ENCODE measurements around the gene SEC63.

SEC63 gene

GRCh38 chr6:107853230-107853629 lies 104.8 kb downstream of the SEC63 start:
- DNase-seq, result no peak

- no peak for DNase-seq
Observed at GRCh38 chr6:107849325-107849724, 108.7 kb downstream of the SEC63 start.

DNA sequence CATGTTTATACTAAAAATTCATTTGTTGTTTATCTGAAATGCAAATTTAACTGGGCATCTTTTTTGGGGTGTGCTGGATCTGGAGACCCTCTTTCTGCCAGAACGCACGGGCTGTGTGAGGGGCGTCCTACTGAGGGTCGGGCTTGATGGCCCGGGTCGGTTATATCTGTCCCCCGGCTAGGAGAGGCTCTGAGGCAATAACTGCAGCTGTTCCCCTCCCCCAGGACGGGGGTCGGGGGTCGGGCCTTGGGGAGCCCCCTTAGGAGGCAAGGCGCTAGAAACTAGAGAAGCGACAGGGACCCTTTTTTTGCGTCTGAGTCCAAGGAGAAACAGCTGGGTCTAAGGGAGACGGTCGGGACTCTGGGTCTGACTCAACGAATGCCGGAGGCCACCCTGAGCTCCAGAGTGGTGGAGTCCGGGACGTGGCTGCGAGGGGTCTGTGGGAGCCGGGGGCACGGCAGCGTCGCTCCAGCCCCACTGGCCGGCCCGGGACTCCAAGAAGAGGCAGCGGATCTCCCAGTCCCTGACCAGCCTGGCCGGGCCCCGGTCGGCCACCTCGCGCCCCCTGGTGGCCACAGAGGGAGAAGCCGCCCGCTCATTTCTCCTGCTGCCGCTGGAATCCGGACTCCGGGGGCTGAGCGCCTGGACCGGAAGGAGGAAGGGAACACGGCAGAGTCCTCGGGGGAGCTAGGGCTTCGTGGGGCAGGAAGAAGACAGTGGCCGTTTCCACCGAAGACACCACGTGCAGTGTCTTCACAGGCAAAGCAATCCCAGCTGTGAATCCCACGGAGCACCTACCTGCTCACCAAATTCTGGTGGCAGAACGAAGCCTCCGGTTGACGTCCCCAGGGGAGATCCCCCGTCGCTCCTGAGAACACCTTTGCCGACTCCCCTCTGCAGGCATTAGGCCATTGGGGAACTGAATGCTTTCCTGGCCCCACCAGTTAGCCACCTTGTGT lies 109.9 kb downstream of the SEC63 start:
- DNase-seq, result peak; percentile 77 to 81

GRCh38 chr6:107846262-107846795 lies 111.7 kb downstream of the SEC63 start:
- DNase-seq, result no peak

DNA sequence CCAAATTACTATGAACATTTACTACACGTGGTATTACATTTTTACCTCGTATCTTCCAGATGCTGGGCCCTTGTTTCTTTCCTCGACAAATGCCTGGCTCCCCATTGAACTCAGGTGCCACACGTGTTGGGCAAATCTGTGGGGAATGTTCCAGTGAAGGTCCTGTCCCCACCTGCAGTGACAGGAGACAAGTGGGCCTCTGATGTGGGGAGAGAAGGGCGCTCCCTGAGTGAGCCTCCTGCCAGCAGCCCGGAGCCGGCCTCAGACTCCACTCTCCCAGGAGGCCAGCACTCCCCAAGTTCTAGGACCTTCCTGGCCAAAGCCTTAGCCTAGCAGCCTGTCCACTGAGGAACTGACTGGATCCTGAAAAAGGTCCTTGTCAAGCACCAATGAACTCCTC lies 112.2 kb downstream of the SEC63 start:
- no peak for DNase-seq

GRCh38 chr6:107843400-107843799 lies 114.6 kb downstream of the SEC63 start:
- DNase-seq, result peak in 1 of 2 donors; percentile 10

DNA sequence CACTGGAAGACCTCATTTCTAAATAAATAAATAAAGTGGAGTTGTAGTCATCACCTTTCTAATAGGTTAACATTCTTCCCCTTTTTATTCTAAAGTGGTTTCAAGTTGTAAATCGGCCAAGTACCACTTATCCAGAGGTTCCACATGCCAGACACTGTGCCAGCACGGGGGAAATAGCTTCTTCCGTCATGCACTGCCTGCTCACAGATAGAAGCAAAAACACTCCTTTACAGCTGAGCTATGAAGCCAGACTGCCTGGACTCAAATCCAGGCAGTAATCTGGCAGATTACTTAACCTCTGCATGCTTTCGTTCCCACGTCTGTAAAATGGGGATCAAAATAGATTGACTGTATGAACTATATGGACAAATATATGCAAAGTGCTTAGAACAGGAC lies 116.7 kb downstream of the SEC63 start:
- no peak for DNase-seq

DNA sequence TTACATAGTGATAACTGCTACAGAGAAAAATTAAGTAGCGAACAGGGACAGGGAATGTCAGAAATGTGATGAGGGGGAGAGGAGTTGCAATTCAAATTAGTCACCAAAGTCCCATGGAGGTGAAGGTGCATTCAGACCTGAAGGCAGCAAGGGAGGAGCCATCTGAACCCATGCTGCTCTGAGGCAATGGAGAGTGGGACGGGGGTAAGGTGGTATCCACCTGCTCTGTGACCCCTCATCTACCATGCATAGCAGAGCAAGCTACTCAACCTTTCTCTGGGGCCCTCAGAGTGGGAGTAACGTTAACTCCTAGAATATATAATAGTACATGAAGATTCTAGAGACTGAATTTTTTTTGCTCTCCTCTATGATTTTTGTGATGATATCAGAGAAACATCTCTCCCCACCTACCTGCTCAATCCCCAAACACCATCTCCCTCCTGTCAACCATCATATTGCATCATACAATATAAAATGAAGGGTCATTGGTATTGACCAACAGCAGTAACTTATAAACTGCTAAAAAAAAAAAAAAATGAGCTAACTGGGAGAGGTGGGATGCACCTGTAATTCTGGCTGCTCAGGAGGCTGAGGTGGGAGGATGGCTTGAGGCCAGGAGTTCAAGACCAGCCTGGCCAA lies 117.3 kb downstream of the SEC63 start:
- no peak for DNase-seq

GRCh38 chr6:107833136-107833535 lies 124.9 kb downstream of the SEC63 start:
- no peak for DNase-seq

DNA sequence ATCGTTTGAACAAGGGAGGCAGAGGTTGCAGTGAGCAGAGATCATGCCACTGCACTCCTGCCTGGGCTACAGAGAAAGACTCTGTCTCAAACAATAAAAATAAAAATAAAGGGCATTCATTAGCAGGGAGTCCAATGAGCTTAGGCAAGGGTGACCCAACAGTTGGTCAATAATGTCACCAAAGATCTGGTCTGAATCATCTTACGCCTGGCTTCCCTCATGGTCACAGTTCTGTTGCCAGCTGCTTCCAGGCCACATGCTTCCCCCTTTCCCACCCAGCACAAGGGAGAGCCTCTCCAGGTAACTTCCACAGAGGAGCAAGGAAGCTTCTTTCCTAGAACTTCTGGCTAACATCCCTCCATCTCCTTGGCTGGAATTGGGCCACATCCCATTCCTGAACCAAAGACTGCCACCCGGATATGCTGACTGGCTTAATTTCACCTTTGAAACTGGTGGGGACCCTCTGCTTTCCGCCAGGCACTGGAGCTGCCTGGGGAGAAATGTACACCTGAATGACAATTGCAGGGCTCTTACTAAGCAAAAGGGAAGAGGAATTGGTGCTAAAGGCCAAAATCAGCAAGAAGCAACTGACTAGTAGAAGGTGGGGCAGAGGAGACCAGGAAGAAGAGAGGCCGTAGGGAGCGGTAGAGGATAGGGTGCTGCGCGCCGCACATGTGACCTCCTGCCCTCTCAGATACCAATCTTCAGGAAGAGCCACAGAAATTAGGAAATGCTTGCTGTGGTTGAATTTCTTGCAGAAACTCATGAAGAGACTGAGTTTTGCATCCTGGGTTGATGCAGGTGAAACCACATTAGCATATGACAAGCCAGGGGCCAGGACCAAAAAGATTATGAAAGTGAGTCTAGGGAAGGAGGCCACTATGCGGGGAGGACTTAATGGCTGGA lies 125.6 kb downstream of the SEC63 start:
- no peak for DNase-seq

GRCh38 chr6:107830060-107830459 lies 127.9 kb downstream of the SEC63 start:
- no peak for DNase-seq

DNA sequence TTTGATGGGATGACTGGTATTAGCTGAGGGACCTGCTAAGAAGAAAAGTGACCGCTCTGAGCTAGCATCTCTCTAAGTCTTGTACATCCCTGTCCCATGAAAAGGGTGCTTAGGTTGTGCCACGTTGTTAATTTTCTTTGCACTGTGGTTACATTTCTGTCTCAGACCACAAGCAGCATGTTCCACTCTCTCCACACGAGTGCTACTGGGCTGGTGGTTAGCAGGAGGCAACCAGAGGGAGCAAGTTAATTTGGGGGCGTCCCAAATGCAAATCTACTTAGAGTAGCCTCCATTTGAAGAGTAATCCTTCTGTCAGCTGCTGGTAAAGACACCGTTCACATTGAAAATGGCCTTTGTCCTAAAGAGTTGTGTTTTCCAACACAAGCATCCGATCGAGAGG lies 130.5 kb downstream of the SEC63 start:
- no peak for DNase-seq

DNA sequence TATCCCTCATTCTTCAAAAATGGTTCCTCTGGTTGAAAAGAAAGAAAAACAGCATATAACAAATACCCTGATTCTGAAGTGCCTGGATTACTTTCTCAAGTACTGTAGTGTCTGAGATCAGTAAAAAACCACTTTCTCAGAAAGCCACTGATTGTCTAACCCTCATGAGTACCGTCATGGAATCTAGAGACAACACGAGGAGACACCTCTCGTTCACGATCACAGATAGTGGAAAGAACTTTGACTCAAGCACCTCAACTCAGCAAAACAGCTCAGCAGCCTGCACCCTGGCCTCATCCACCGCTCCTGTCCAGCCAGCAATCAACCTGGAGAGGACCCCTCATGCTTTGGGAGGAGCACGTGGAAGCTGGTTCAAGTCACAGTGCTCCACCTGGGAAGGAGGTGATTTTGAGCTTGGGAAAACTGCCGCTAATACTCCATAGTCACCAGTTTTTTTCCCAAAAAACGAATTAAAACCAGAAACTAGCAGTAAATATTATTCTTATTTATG lies 134.9 kb downstream of the SEC63 start:
- DNase-seq, result peak; percentile 64 to 72

DNA sequence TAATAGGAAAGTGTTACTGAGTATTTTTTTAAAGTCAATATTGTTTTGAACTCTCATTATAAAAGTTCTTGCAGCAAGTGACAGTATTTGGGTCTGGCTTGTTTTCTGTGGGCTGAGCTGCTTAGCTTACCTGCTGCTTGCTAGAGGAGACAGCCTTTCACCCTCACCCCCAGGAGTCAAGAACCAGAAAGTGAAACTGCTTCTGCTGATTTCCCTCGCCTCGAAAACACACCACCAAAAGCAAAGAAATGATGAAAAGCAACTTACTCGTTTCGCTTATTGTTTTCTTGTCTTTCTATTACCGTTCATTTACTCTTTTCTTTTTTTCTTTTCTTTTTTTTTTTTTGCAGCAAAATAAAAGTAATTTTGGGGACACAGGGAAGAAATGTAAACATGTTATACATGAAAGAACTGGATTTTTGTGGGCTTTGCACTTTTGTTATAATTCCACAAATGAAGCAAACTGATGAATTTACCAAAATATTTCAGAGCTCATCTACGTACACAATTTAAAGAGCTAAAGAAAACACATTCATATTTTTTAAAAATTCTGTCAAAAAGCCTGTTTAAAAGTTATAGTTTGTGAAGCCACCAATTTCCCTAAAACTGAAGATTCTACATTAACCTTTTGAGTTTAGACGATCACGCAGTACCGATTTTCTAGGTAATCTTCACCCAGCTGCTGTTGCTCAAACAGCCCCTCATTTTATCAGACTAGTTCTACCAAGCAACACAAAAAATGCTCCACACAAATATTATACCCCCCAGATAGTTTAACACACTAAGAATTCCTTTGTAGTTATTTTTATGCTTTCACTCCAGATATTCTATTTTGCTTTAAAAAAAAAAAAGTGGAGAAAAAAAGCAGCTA lies 135.6 kb downstream of the SEC63 start:
- peak; percentile 77 to 81 for DNase-seq

- no peak for DNase-seq
Observed at GRCh38 chr6:107821591-107821990, 136.4 kb downstream of the SEC63 start.

DNA sequence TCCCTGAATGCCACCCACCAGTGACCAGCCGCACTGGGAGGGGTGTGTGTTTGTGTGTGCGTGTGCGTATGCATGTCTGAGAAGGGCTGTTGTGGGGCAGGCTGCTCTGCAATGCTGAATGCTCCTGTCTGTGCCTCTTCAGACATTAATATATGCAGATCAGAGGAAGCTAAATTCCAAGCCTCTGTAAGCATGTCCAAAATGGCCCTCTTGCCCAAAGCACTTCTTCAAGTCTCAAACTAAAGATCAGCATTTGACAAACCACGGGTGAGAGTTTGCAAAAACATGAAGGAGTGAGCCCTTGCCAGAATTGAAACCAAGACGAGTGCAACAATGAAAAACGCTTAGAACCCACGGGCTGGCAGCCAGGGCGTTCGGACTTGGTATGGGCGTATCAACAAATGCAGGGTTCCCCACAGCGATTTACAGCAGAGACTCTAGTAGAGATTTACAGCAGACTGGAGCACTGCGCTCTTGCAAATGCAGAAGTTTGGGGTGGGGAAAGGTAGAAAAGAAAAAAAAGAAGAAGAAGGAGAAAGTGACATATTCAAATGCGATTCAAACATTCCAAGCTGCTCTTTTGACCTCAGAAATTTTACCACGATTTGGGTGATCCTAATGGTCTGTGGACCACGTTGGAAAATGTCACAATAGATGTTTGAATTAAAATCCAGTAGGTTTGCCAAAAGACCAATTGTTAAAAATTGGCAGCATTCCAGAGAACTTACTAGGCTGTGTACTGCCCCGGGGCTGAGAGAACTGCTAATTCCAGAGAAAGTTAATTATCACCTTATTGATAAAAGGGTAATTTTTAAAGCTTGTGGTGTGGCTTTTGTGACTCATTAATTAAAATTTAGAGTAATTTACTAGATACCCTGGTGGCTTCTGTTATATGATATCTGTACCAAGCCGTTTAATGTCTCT lies 137.4 kb downstream of the SEC63 start:
- DNase-seq, result peak; percentile 44 to 52

- peak; percentile 24 to 40 for DNase-seq
Observed at GRCh38 chr6:107819964-107820337, 138.1 kb downstream of the SEC63 start.

DNA sequence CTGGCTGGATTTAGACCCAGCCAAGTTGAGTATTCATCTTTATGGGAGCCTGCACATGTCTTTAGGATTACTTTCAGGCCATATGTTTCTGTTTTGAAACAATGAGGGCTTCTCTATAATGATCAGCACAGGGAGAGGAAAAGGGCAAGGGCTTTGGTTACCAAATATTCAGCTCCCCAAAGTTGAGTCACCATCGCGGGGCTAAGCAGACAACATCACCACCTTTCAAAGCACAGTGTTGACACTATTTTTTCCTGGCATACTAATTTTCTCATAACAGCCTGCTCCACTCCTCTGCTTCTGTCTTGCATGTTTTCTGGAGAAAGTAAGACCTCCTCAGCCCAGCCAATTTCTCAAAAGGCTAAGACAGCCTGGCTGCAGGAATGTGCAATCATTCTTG lies 138.8 kb downstream of the SEC63 start:
- DNase-seq, result no peak

DNA sequence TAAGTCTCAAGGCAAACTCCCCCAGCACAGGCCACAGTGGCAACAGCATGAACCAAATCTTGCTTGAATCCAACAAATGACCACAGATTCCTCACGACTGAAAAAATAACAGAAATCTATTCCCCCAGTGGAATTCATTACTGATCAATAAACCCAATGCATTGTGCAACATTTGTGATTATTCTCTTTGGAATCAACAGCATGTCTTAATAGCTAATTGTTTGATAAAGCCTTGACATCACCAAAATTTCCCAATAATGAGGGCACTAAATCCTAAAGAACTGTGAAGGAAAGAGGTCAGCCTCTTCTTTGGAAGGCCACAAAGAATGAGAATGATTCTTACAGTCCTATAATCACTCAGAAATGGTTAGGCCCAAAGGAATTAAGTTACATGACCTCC lies 139.7 kb downstream of the SEC63 start:
- DNase-seq, result no peak

DNA sequence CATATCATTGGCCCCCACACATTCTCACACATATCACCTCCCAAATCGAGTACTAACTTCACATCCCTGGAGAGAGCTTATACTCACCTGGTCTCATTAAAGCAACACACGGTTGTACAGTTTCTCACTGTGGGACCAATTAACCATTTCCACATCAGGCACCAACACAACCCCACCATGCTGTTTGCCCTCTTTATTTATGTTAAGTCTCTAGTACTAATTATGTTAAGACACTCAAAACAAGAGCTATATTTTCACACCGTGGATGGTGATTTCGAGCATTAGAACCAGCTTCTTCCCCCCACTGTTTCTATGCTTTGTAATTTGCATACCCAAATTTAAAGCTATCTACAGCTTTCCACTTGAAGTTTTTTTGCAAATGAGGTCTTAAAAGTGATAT lies 140.2 kb downstream of the SEC63 start:
- no peak for DNase-seq

Data from CD4-positive, alpha-beta T cell treated with Interleukin-1 beta for 1 hour (primary cell).